SK-N-MC (cell line): ENCODE data around the gene DIAPH2.
A peak's percentile ranks its signal among the peaks of the same experiment; 100 is the strongest.

Experiments
- DNase-seq: peaks from one replicate; pipeline ENCODE4 v3.0.0-alpha.2; 2011; ENCODE audit warnings: low read depth, low spot score
- H3K27ac ChIP-seq: fragments of 200-600 bp; sonication (generic); 2 replicates; pipeline ENCODE4 v1.5.1; 2016; ENCODE audit warnings: mixed run types
- H3K36me3 ChIP-seq: fragments of 200-600 bp; sonication (generic); 2 replicates; pipeline ENCODE4 v1.6.1; 2017; ENCODE audit warnings: antibody characterized with exemption, low read length, mixed read lengths; ENCODE audit not compliant: insufficient read depth
- H3K4me3 ChIP-seq: fragments of 200-600 bp; sonication (generic); 2 replicates; pipeline ENCODE4 v1.5.1; 2016
- H3K9ac ChIP-seq: fragments of 200-600 bp; sonication (generic); 2 replicates; pipeline ENCODE4 v1.8.0; 2017; ENCODE audit warnings: mixed run types, mixed read lengths; ENCODE audit not compliant: insufficient read length
- H3K9me3 ChIP-seq: fragments of 200-600 bp; sonication (generic); 2 replicates; pipeline ENCODE4 v1.6.1; 2017; ENCODE audit warnings: low read depth, mild to moderate bottlenecking, antibody characterized with exemption, low read length, moderate library complexity, mixed read lengths
- EZH2 ChIP-seq: fragments of 200-600 bp; sonication (generic); IDR thresholded peaks from one replicate; pipeline ENCODE4 v1.6.1; 2017; ENCODE audit warnings: antibody characterized with exemption
- FOXP2 ChIP-seq: optimal IDR thresholded peaks from 2 replicates; pipeline ENCODE3; 2011; ENCODE audit warnings: mild to moderate bottlenecking, moderate library complexity; ENCODE audit not compliant: insufficient read depth; ENCODE audit errors: extremely low read length, control extremely low read depth
- POLR2AphosphoS5 ChIP-seq: IDR thresholded peaks from 2 replicates; pipeline ENCODE4 v1.6.1; 2012; ENCODE audit warnings: mild to moderate bottlenecking, low read depth, low read length, borderline replicate concordance

Gene DIAPH2

GRCh38 chrX:97587171-97587570, 902.5 kb downstream of the DIAPH2 start:
- Histone ChIP-seq H3K4me3 (no peak overlapping the region), H3K9me3 (no peaks in the 10 kb centered on the region), H3K27ac (no peak overlapping the region), H3K36me3 (no peaks in the 10 kb centered on the region), H3K9ac (no peak overlapping the region)
- TF ChIP-seq EZH2 (no peak), POLR2AphosphoS5 (no peak), FOXP2 (no peak)
- no peak for DNase-seq

- no peak overlapping the region for H3K9ac ChIP-seq
- DNase-seq: no peak
- TF ChIP-seq EZH2: no peak
- no peak for TF ChIP-seq POLR2AphosphoS5
- no peak overlapping the region for H3K27ac ChIP-seq
- H3K36me3 ChIP-seq: no peaks in the 10 kb centered on the region
- no peak overlapping the region for H3K4me3 ChIP-seq
- H3K9me3 ChIP-seq: no peaks in the 10 kb centered on the region
Observed at GRCh38 chrX:97594646-97595224, 910.1 kb downstream of the DIAPH2 start.

- Histone ChIP-seq H3K36me3 (no peaks in the 10 kb centered on the region), H3K9ac (no peak overlapping the region), H3K27ac (no peak overlapping the region), H3K4me3 (no peak overlapping the region), H3K9me3 (no peaks in the 10 kb centered on the region)
- DNase-seq: no peak
- TF ChIP-seq FOXP2: no peak
- no peak for TF ChIP-seq POLR2AphosphoS5
- TF ChIP-seq EZH2: no peak
Observed at GRCh38 chrX:97597954-97598353, 913.3 kb downstream of the DIAPH2 start.

- TF ChIP-seq POLR2AphosphoS5 (no peak), FOXP2 (no peak), EZH2 (no peak)
- Histone ChIP-seq H3K4me3 (no peak overlapping the region), H3K36me3 (no peaks in the 10 kb centered on the region), H3K9me3 (no peaks in the 10 kb centered on the region), H3K27ac (no peak overlapping the region), H3K9ac (no peak overlapping the region)
- no peak for DNase-seq
Observed at GRCh38 chrX:97602465-97603258, 918.0 kb downstream of the DIAPH2 start.

- TF ChIP-seq EZH2: no peak
- H3K27ac ChIP-seq: no peak overlapping the region
- no peaks in the 10 kb centered on the region for H3K36me3 ChIP-seq
- DNase-seq: no peak
- no peak overlapping the region for H3K9ac ChIP-seq
- no peaks in the 10 kb centered on the region for H3K9me3 ChIP-seq
- no peak overlapping the region for H3K4me3 ChIP-seq
Observed at GRCh38 chrX:97605271-97605670, 920.6 kb downstream of the DIAPH2 start.

GRCh38 chrX:97609357-97609756, 924.7 kb downstream of the DIAPH2 start:
- H3K9ac ChIP-seq: no peak overlapping the region
- no peaks in the 10 kb centered on the region for H3K9me3 ChIP-seq
- no peak overlapping the region for H3K27ac ChIP-seq
- no peaks in the 10 kb centered on the region for H3K36me3 ChIP-seq
- TF ChIP-seq FOXP2 (no peak), EZH2 (no peak), POLR2AphosphoS5 (no peak)
- no peak overlapping the region for H3K4me3 ChIP-seq
- no peak for DNase-seq

GRCh38 chrX:97609938-97610337, 925.3 kb downstream of the DIAPH2 start:
- Histone ChIP-seq H3K9ac (no peak overlapping the region), H3K27ac (no peak overlapping the region), H3K9me3 (no peaks in the 10 kb centered on the region), H3K36me3 (no peaks in the 10 kb centered on the region), H3K4me3 (no peak overlapping the region)
- no peak for TF ChIP-seq POLR2AphosphoS5
- no peak for TF ChIP-seq EZH2
- TF ChIP-seq FOXP2: no peak
- peak; percentile 18 for DNase-seq

- Histone ChIP-seq H3K9me3 (no peaks in the 10 kb centered on the region), H3K27ac (no peak overlapping the region), H3K4me3 (no peak overlapping the region), H3K36me3 (no peaks in the 10 kb centered on the region), H3K9ac (no peak overlapping the region)
- no peak for DNase-seq
- TF ChIP-seq FOXP2: no peak
Observed at GRCh38 chrX:97616883-97617530, 932.4 kb downstream of the DIAPH2 start.
